ENCODE results near the gene OGFR.

Gene OGFR

GRCh38 chr20:62765432-62766070 is 39.1 kb upstream of the OGFR start:
- Histone ChIP-seq H3K9me3 (ENCODE audit: control insufficient read depth, low read length) (no peaks in the 10 kb centered on the region), H3K27ac (no peak overlapping the region), H3K4me1 (no peaks in the 10 kb centered on the region), H3K27me3 (ENCODE audit: control insufficient read depth, insufficient read depth, low read length) (no peaks in the 10 kb centered on the region), H3K4me2 (ENCODE audit: low read length) (no peak overlapping the region), H2AFZ (no peak overlapping the region), H3K36me3 (ENCODE audit: control insufficient read depth, insufficient read depth, low read length) (no peaks in the 10 kb centered on the region), H3K79me2 (no peaks in the 10 kb centered on the region), H3K4me3 (ENCODE audit: low read depth, low read length) (no peak overlapping the region), H3K9ac (no peak overlapping the region)
- no peak for TF ChIP-seq CTCF (IDR thresholded peaks at IDR 0.05)

GRCh38 chr20:62766071-62766450 is 38.6 kb upstream of the OGFR start:
- TF ChIP-seq CTCF (IDR thresholded peaks at IDR 0.05), result no peak

GRCh38 chr20:62766716-62767115 is 37.9 kb upstream of the OGFR start:
- Histone ChIP-seq H3K4me1 (no peaks in the 10 kb centered on the region), H3K27ac (no peak overlapping the region), H3K9ac (no peak overlapping the region), H3K79me2 (no peaks in the 10 kb centered on the region), H3K36me3 (ENCODE audit: control insufficient read depth, insufficient read depth, low read length) (no peaks in the 10 kb centered on the region), H3K4me2 (ENCODE audit: low read length) (no peak overlapping the region), H3K27me3 (ENCODE audit: control insufficient read depth, insufficient read depth, low read length) (no peaks in the 10 kb centered on the region), H3K4me3 (ENCODE audit: low read depth, low read length) (no peak overlapping the region), H3K9me3 (ENCODE audit: control insufficient read depth, low read length) (no peaks in the 10 kb centered on the region), H2AFZ (no peak overlapping the region)
- TF ChIP-seq CTCF (IDR thresholded peaks at IDR 0.05), result no peak

More at GRCh38 chr20:62766071-62766450, 38.6 kb upstream of the OGFR start:
- Histone ChIP-seq H3K27me3 (ENCODE audit: control insufficient read depth, insufficient read depth, low read length) (no peaks in the 10 kb centered on the region), H3K4me3 (ENCODE audit: low read depth, low read length) (no peak overlapping the region), H2AFZ (no peak overlapping the region), H3K36me3 (ENCODE audit: control insufficient read depth, insufficient read depth, low read length) (no peaks in the 10 kb centered on the region), H3K9me3 (ENCODE audit: control insufficient read depth, low read length) (no peaks in the 10 kb centered on the region), H3K4me1 (no peaks in the 10 kb centered on the region), H3K27ac (no peak overlapping the region), H3K79me2 (no peaks in the 10 kb centered on the region), H3K4me2 (ENCODE audit: low read length) (no peak overlapping the region), H3K9ac (no peak overlapping the region)

GRCh38 chr20:62768234-62768546 is 36.4 kb upstream of the OGFR start:
- Histone ChIP-seq H2AFZ (no peak overlapping the region), H3K79me2 (no peaks in the 10 kb centered on the region), H3K27ac (no peak overlapping the region), H3K4me2 (ENCODE audit: low read length) (no peak overlapping the region), H3K4me3 (ENCODE audit: low read depth, low read length) (no peak overlapping the region), H3K9me3 (ENCODE audit: control insufficient read depth, low read length) (no peaks in the 10 kb centered on the region), H3K27me3 (ENCODE audit: control insufficient read depth, insufficient read depth, low read length) (no peaks in the 10 kb centered on the region), H3K4me1 (peaks cover 4% of the 10 kb centered on the region), H3K9ac (no peak overlapping the region), H3K36me3 (ENCODE audit: control insufficient read depth, insufficient read depth, low read length) (no peaks in the 10 kb centered on the region)
- no peak for TF ChIP-seq CTCF (IDR thresholded peaks at IDR 0.05)

GRCh38 chr20:62768551-62769287 is 35.9 kb upstream of the OGFR start:
- no peak for TF ChIP-seq CTCF (IDR thresholded peaks at IDR 0.05)
- no peaks in the 10 kb centered on the region for H3K79me2 ChIP-seq
- H3K4me1 ChIP-seq, result peaks cover 6% of the 10 kb centered on the region
- no peak overlapping the region for H2AFZ ChIP-seq
- no peak overlapping the region for H3K27ac ChIP-seq
- no peaks in the 10 kb centered on the region for H3K9me3 ChIP-seq (ENCODE audit: control insufficient read depth, low read length)
- H3K4me2 ChIP-seq (ENCODE audit: low read length), result no peak overlapping the region
- H3K36me3 ChIP-seq (ENCODE audit: control insufficient read depth, insufficient read depth, low read length), result no peaks in the 10 kb centered on the region
- H3K27me3 ChIP-seq (ENCODE audit: control insufficient read depth, insufficient read depth, low read length), result no peaks in the 10 kb centered on the region
- no peak overlapping the region for H3K4me3 ChIP-seq (ENCODE audit: low read depth, low read length)
- no peak overlapping the region for H3K9ac ChIP-seq

All from parathyroid adenoma (tissue), 2 donors.